ENCODE results near the gene NGRN.
A peak's percentile ranks its signal among the peaks of the same experiment; 100 is the strongest.

The NGRN gene

GRCh38 chr15:90306560-90306959 lies 41.1 kb downstream of the NGRN start:
- H3K27ac ChIP-seq (replicated peaks) = no peak overlapping the region
- no peaks in the 10 kb centered on the region for H3K27me3 ChIP-seq (ENCODE audit: insufficient read depth, poor library complexity, severe bottlenecking)
- H3K4me3 ChIP-seq (replicated peaks; ENCODE audit: insufficient read depth, low read length) = no peak overlapping the region
- TF ChIP-seq CTCF (IDR thresholded peaks at IDR 0.05; ENCODE audit: insufficient read depth, low read length) (no peak), GABPA (IDR thresholded peaks at IDR 0.05; ENCODE audit: low read depth) (no peak), SPI1 (IDR thresholded peaks at IDR 0.05; ENCODE audit: borderline replicate concordance, low read depth) (peak; percentile 20; the same call in 1 of the 2 replicates), POLR2AphosphoS5 (IDR thresholded peaks at IDR 0.05; ENCODE audit: low read depth) (no peak), REST (IDR thresholded peaks at IDR 0.05; ENCODE audit: insufficient replicate concordance, low read depth) (no peak)
- DNase-seq (ENCODE audit: low read depth in 1 of 2, low spot score in 1 of 2) = peak in 1 of 2 experiments; percentile 65

- no peaks in the 10 kb centered on the region for H3K27me3 ChIP-seq (ENCODE audit: insufficient read depth, poor library complexity, severe bottlenecking)
- TF ChIP-seq CTCF (IDR thresholded peaks at IDR 0.05; ENCODE audit: insufficient read depth, low read length) (no peak), POLR2AphosphoS5 (IDR thresholded peaks at IDR 0.05; ENCODE audit: low read depth) (no peak), SPI1 (IDR thresholded peaks at IDR 0.05; ENCODE audit: borderline replicate concordance, low read depth) (no peak), GABPA (IDR thresholded peaks at IDR 0.05; ENCODE audit: low read depth) (no peak), REST (IDR thresholded peaks at IDR 0.05; ENCODE audit: insufficient replicate concordance, low read depth) (no peak)
- DNase-seq (ENCODE audit: low read depth in 1 of 2, low spot score in 1 of 2) = no peak
- H3K27ac ChIP-seq (replicated peaks) = no peak overlapping the region
- H3K4me3 ChIP-seq (replicated peaks; ENCODE audit: insufficient read depth, low read length) = no peak overlapping the region
Measured at GRCh38 chr15:90307661-90308060, 42.2 kb downstream of the NGRN start.

GRCh38 chr15:90309020-90309419 lies 43.5 kb downstream of the NGRN start:
- no peaks in the 10 kb centered on the region for H3K27me3 ChIP-seq (ENCODE audit: insufficient read depth, poor library complexity, severe bottlenecking)
- no peak for TF ChIP-seq GABPA (IDR thresholded peaks at IDR 0.05; ENCODE audit: low read depth)
- H3K27ac ChIP-seq (replicated peaks) = no peak overlapping the region
- no peak for DNase-seq (ENCODE audit: low read depth in 1 of 2, low spot score in 1 of 2)
- no peak overlapping the region for H3K4me3 ChIP-seq (replicated peaks; ENCODE audit: insufficient read depth, low read length)

- Histone ChIP-seq H3K27ac (replicated peaks) (no peak overlapping the region), H3K4me3 (replicated peaks; ENCODE audit: insufficient read depth, low read length) (no peak overlapping the region), H3K27me3 (ENCODE audit: insufficient read depth, poor library complexity, severe bottlenecking) (no peaks in the 10 kb centered on the region)
- no peak for DNase-seq (ENCODE audit: low read depth in 1 of 2, low spot score in 1 of 2)
- TF ChIP-seq GABPA (IDR thresholded peaks at IDR 0.05; ENCODE audit: low read depth) (no peak), POLR2AphosphoS5 (IDR thresholded peaks at IDR 0.05; ENCODE audit: low read depth) (no peak), CTCF (IDR thresholded peaks at IDR 0.05; ENCODE audit: insufficient read depth, low read length) (no peak), SPI1 (IDR thresholded peaks at IDR 0.05; ENCODE audit: borderline replicate concordance, low read depth) (no peak), REST (IDR thresholded peaks at IDR 0.05; ENCODE audit: insufficient replicate concordance, low read depth) (no peak)
Measured at GRCh38 chr15:90315278-90315982, 50.0 kb downstream of the NGRN start.

Measured in HL-60 (cell line).